HG03571 (cell line): ENCODE data around the gene NINL.

Experiments
- ATAC-seq: cut with Tn5 transposase; IDR thresholded peaks from one replicate; pipeline ENCODE4 v1.9.1; 2021; ENCODE audit not compliant: unreplicated experiment

Gene NINL

DNA sequence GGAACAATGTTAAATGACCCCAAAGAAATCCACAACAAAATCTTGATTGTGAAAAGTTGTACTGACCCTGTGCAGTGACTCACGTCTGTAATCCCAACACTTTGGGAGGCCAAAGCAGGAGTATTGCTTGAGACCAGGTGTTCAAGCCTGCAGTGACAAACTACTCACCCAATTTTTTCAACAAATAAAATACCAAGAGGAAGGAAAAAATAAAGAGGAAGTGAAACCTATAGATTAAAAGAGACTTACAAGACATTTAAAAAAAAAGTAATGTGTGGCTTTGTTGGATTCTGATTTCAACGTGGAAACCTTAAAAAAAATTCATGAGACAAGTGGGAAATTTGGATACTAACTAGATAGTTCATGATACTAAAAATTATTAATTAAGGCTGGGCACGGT is 146.0 kb downstream of the NINL start:
- no peak for ATAC-seq

DNA sequence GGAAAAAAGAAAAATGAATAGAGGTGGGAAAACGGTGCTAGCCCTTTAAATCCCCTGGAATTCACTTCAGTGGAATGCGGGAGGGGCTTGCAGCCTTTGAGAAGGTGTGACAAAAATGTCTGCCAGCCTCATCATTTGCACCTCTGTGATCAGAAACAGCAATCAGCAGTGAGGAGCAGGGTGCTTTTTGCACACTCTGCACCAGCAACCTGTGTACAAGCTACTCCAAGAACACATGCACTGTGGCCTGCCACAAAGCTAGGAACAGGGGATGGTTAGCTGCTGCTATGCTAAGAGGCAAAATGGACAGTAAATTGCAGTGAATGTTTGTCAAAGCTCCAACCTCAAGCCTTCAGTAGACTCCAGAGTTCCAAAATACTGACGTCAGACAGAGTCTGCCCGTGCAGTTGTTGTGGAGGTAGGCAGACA is 148.2 kb downstream of the NINL start:
- no peak for ATAC-seq

DNA sequence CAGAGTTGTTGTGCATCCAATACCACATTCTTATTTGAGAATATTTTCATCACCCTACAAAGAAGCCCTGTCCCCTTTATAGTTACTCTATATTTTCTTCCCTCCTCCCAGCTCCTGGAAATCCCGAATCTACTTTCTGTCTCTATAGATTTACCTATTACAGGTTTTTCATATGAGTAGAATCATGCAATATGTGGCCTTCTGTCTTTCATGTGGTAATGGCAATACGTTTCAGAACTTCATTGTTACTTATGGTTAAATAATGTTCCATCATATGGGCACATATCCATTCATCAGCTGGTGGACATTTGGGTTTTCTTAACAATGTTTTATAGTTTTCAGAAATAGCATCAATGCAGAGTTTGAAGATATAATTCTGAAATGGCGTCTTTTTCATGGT is 160.8 kb downstream of the NINL start:
- no peak for ATAC-seq

DNA sequence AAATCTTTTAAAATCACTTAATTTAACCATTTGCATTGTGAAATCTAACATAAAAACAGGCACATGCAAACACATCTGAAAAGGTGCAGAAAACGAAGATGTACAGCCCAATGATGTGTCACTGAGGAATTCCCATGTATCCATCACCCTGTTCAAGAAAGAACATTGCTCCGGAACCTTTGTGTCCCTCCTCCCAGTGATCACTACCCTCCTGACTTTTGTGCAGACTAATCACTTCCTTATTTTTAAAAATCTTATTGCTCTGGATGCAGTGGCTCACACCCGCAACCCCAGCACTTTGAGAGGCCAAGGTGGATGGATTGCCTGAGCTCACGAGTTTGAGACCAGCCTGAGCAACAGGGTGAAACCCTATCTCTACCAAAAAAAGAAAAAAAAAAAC is 163.3 kb downstream of the NINL start:
- no peak for ATAC-seq

DNA sequence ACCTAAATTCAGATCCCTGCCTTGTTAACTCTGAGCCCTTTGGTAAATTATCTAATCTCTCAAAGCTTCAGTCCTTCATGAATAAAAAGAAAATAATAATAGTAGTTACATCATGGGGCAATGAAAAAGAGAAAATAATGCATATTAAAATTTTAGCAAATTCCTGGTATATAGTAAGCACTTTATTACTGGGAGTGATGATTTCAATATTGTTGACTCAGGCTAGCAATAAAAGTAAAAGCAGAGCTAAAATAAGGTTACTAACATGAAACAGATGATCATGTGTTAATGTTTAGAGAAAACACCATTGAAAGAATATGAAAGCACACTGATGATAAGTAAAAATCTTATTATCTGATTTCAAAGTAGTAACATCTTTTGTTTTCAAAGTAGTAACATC is 164.2 kb downstream of the NINL start:
- ATAC-seq: no peak

DNA sequence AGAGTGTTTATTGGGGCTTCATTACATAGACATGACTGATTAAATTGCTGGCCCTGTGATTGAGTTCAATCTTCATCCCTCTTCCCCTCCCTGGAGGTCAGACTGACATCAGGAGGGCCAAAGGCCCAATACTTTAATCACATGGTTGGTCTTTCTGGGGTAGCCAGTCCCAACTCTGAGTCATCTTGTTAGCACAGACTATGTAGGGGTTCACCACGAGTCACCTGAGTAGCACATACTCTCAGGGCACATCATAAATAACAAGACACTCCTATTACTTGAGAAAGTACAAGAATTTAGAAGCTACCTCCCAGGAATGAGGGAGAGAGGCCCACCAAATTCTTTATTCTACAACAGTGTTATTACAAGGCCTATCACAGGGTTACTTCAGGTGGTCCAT is 166.6 kb downstream of the NINL start:
- no peak for ATAC-seq

DNA sequence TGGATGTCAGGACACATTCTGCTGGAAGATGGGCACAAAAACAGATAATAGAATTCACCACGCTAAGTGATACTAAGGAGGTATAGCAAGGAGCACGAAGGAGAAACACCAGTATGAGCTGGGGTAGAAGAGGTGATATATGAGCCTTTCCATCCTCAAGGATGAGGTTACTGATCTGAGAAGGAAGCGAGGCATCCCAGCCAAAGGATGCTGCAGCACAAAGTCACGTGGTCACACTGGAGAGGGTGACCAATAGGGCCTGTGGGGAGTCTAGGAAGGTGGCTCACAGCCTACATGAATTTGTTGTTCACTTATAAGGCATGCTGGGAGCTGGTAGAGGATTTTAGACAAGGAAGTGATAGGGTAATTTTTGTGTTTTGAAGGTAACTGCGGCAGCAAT is 176.4 kb downstream of the NINL start:
- no peak for ATAC-seq

DNA sequence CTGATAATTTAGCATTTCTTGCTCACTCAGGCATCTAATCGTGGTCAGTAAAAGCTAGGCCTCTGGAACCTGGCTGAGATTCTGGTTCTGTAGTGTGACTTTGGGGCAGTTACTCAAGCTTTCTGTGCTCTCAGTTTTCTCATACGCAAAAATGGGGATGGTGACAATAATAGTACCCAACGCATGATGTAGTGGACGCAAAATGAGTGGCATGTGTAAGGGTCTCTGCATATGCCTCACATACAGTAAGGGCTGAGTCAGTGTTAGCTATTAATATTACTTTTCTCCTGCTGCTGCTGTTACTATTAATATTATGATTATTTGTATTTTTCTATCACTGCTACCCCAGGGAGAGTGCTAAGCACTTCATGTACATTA is 177.2 kb downstream of the NINL start:
- no peak for ATAC-seq

DNA sequence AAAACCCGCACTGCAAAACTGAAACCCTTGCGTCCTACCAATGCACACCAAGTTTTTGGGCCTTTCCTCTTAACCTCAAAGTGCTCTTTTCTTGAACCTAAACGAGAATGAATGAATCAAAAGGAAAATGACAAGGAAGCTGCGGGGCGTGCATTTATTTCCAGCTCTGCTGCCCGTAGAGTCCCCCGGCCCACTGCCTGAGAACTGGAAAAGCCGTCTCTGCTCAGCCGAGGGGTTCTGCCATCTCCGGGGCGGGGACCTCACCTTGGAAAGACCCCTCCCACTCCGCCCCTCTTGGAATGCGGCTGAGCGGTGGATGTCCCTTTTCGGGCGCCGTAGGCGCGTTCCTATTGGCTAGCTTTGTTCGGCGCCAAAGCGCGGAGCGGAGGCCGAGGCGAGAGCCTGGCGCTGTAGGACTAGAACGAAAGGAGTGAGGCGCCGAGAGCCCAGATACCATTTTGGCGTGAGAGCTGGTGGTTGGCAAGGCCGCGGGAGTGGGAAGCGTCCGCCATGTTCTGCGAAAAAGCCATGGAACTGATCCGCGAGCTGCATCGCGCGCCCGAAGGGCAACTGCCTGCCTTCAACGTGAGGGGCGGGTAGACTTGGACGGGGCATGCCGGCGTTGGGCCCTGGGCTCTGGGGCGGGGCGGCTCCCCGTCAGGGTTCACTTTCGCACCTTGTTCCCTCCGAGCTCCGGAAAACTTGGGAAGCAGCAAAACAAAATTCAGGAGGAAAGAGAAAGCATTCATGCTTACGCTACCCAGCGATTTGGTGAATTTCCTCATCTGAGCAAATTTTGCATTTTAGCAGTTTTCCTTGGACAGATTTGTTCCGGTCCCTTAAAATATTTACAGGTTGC is 177.8 kb downstream of the NINL start, which contains the start of gene GINS1:
TSS of gene GINS1 (plus strand) at position 363 of the 859 bp plus-strand sequence. CDS start at position 511, 148 bp downstream.
- ATAC-seq: peak; percentile 74
